DLD1 (cell line): Measurements from ENCODE around the gene RAB43.
"Not testable (repeated sequence)": the region's sequence is repeated elsewhere in the genome, so short reads cannot be mapped to it uniquely, and the experiment has no call there.

Source experiments
- in situ Hi-C: cut with HindIII; loops from 2 replicates; pipeline ENCODE4 v1.10.0; 2017; ENCODE audit warnings: low sequenced_read_pairs

Gene RAB43

GRCh38 chr3:129121792-129122411, at the start of gene RAB43:
Gene RAB43, minus strand, starts transcription at chr3:129121804. Its CDS starts 315 bp downstream, at chr3:129121489.
- in situ Hi-C loops: no loop called here

- in situ Hi-C loops: no loop called here
These were observed 45.2 kb upstream of the RAB43 start for GRCh38 chr3:129166579-129167332.

GRCh38 chr3:129165594-129165993, 44.0 kb upstream of the RAB43 start:
- in situ Hi-C loops: not testable (repeated sequence)

- in situ Hi-C loops: no loop called here
These were observed 42.9 kb upstream of the RAB43 start for GRCh38 chr3:129164500-129164899.

- in situ Hi-C loops: no loop called here
These were observed 41.4 kb upstream of the RAB43 start for GRCh38 chr3:129162729-129163579.

- in situ Hi-C loops: no loop called here
These were observed 40.3 kb upstream of the RAB43 start for GRCh38 chr3:129161860-129162271.

- in situ Hi-C loops: no loop called here
These were observed 39.6 kb upstream of the RAB43 start, which contains the start of gene ISY1 for GRCh38 chr3:129160891-129161859. Gene ISY1, minus strand, starts transcription at chr3:129161063. Its CDS starts 88 bp downstream, at chr3:129160975.

- in situ Hi-C loops: no loop called here
These were observed 23.2 kb upstream of the RAB43 start for GRCh38 chr3:129144786-129145185.

- in situ Hi-C loops: not testable (repeated sequence)
These were observed 19.4 kb upstream of the RAB43 start for GRCh38 chr3:129141011-129141410.

- in situ Hi-C loops: no loop called here
These were observed 18.3 kb upstream of the RAB43 start for GRCh38 chr3:129139911-129140310.

GRCh38 chr3:129136275-129136674, 14.7 kb upstream of the RAB43 start:
- in situ Hi-C loops: not testable (repeated sequence)

- in situ Hi-C loops: no loop called here
These were observed 10.7 kb upstream of the RAB43 start for GRCh38 chr3:129132097-129132866.

GRCh38 chr3:129131465-129132088, 10.0 kb upstream of the RAB43 start:
- in situ Hi-C loops: no loop called here

- in situ Hi-C loops: no loop called here
These were observed 8.7 kb upstream of the RAB43 start for GRCh38 chr3:129130291-129130813.

GRCh38 chr3:129128357-129129155, 7.0 kb upstream of the RAB43 start:
- in situ Hi-C loops: no loop called here

- in situ Hi-C loops: no loop called here
These were observed 5.2 kb upstream of the RAB43 start for GRCh38 chr3:129126726-129127280.

GRCh38 chr3:129123314-129124060, 1.9 kb upstream of the RAB43 start:
- in situ Hi-C loops: no loop called here
